Smooth muscle cell (in vitro differentiated cells): ENCODE measurements around the gene MPP3. TPM values are rescaled to one million over a fixed set of nuclear protein-coding genes. Genes with fewer than 3 reads are reported as not detected.

Experiments used
- DNase-seq: peaks from one replicate; lab custom pipeline; 2025; ENCODE audit not compliant: unreplicated experiment; lab: John Stamatoyannopoulos, UW
- H2AFZ ChIP-seq: fragments of 200-600 bp; sonication (generic); 2 replicates; pipeline ENCODE4 v1.6.0; 2016; ENCODE audit warnings: antibody characterized with exemption, low read depth, mild to moderate bottlenecking
- H3F3A ChIP-seq: fragments of 200-600 bp; sonication (generic); 2 replicates; pipeline ENCODE4 v1.6.0; 2017; ENCODE audit warnings: antibody characterized with exemption, low read depth
- H3K27ac ChIP-seq: fragments of 200-600 bp; sonication (generic); 2 replicates; pipeline ENCODE4 v1.5.1; 2016; ENCODE audit warnings: low read depth, mild to moderate bottlenecking
- H3K27me3 ChIP-seq: fragments of 200-600 bp; sonication (generic); 2 replicates; pipeline ENCODE4 v1.6.1; 2016; ENCODE audit warnings: low read depth, mild to moderate bottlenecking
- H3K36me3 ChIP-seq: fragments of 200-600 bp; sonication (generic); 2 replicates; pipeline ENCODE4 v1.5.1; 2016; ENCODE audit warnings: low read depth
- H3K4me1 ChIP-seq: fragments of 200-600 bp; sonication (generic); 2 replicates; pipeline ENCODE4 v1.5.1; 2016; ENCODE audit warnings: low read depth
- H3K4me2 ChIP-seq: fragments of 200-600 bp; sonication (generic); 2 replicates; pipeline ENCODE4 v1.6.0; 2016; ENCODE audit warnings: mild to moderate bottlenecking
- H3K4me3 ChIP-seq: fragments of 200-600 bp; sonication (generic); 2 replicates; pipeline ENCODE4 v1.5.1; 2016; ENCODE audit warnings: mild to moderate bottlenecking
- H3K79me2 ChIP-seq: fragments of 200-600 bp; sonication (generic); 2 replicates; pipeline ENCODE4 v1.6.0; 2016; ENCODE audit warnings: low read depth, mild to moderate bottlenecking
- H3K9ac ChIP-seq: fragments of 200-600 bp; sonication (generic); 2 replicates; pipeline ENCODE4 v1.6.0; 2016; ENCODE audit warnings: low read depth
- H3K9me3 ChIP-seq: fragments of 200-600 bp; sonication (generic); replicated peaks from 2 replicates; pipeline ENCODE4 v1.5.1; 2016; ENCODE audit warnings: low read depth
- H4K20me1 ChIP-seq: fragments of 200-600 bp; sonication (generic); 2 replicates; pipeline ENCODE4 v1.6.0; 2016; ENCODE audit warnings: low read depth
- WGBS: methylation state at CpG from one replicate; pipeline ENCODE4 v1.1.7; 2016; ENCODE audit warnings: low lambda C conversion rate; 5-methylcytosine and 5-hydroxymethylcytosine counted together
- polyA plus RNA-seq: library from polyadenylated mRNA; unstranded; fragments of >200 nt; fragmentation: Nextera tagmentation; extraction: Ambion mirVana; gene quantifications from 2 replicates; pipeline ENCODE4 v1.2.1, GENCODE V29; 2016
- total RNA-seq: library from RNA; depleted of rRNA; stranded (reverse); fragments of >200 nt; gene quantifications from 2 replicates; pipeline ENCODE4 v1.2.3, GENCODE V29; 2014
- TF ChIP-seq, protein P1 (sequence below): fragments of 200-600 bp; sonication (generic); IDR thresholded peaks from 2 replicates; pipeline ENCODE4 v1.5.1; 2017; ENCODE audit warnings: borderline replicate concordance, mild to moderate bottlenecking, antibody characterized with exemption; ENCODE audit not compliant: insufficient read depth, poor library complexity, severe bottlenecking

MPP3 gene
- total and polyA plus RNA-seq, 2 experiments from 2014 or later: 6.7 to 8.1 TPM

DNA sequence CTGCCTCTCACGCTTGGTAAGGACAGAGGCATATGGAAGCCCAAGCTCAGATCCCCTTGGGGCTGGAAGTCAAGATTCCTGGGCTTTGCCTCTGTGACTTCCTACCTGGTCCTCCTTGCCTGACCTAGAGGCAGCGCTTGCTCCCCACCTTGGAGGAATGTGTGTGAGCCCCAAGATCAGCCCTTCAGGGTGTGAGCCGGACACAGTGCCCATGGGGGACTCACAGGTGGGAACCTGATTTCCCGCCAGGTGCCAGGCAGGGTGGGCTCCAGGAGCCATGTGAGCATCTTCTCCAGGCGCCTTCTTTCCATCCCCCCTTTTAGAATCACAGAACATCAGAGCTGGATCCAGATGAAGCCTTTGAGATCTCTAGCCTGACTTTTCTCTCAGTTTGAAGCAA, 24.2 kb upstream of the MPP3 start:
- Histone ChIP-seq H3K27me3 (peaks cover 6% of the 10 kb centered on the region), H3K36me3 (no peaks in the 10 kb centered on the region), H3K4me2 (no peak overlapping the region), H3K4me3 (no peak overlapping the region), H3K9me3 (no peaks in the 10 kb centered on the region), H4K20me1 (no peaks in the 10 kb centered on the region), H2AFZ (no peak overlapping the region), H3K9ac (no peak overlapping the region), H3F3A (no peaks in the 10 kb centered on the region), H3K79me2 (no peaks in the 10 kb centered on the region), H3K4me1 (no peaks in the 10 kb centered on the region), H3K27ac (no peak overlapping the region)
- 97% methylated on average over 5 of the region's 5 CpGs for WGBS
- TF ChIP-seq, protein P1, sequence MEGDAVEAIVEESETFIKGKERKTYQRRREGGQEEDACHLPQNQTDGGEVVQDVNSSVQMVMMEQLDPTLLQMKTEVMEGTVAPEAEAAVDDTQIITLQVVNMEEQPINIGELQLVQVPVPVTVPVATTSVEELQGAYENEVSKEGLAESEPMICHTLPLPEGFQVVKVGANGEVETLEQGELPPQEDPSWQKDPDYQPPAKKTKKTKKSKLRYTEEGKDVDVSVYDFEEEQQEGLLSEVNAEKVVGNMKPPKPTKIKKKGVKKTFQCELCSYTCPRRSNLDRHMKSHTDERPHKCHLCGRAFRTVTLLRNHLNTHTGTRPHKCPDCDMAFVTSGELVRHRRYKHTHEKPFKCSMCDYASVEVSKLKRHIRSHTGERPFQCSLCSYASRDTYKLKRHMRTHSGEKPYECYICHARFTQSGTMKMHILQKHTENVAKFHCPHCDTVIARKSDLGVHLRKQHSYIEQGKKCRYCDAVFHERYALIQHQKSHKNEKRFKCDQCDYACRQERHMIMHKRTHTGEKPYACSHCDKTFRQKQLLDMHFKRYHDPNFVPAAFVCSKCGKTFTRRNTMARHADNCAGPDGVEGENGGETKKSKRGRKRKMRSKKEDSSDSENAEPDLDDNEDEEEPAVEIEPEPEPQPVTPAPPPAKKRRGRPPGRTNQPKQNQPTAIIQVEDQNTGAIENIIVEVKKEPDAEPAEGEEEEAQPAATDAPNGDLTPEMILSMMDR: no peak
- no peak for DNase-seq

GRCh38 chr17:43856141-43856540, 23.2 kb upstream of the MPP3 start:
- H3K36me3 ChIP-seq: no peaks in the 10 kb centered on the region
- TF ChIP-seq, protein P1: no peak
- H3K4me3 ChIP-seq: no peak overlapping the region
- no peaks in the 10 kb centered on the region for H3K4me1 ChIP-seq
- H3K9ac ChIP-seq: no peak overlapping the region
- no peaks in the 10 kb centered on the region for H3K79me2 ChIP-seq
- H3K27ac ChIP-seq: no peak overlapping the region
- no peaks in the 10 kb centered on the region for H3K9me3 ChIP-seq
- no peak for DNase-seq
- H3F3A ChIP-seq: no peaks in the 10 kb centered on the region
- H2AFZ ChIP-seq: no peak overlapping the region
- no peaks in the 10 kb centered on the region for H4K20me1 ChIP-seq
- no peak overlapping the region for H3K4me2 ChIP-seq
- H3K27me3 ChIP-seq: peaks cover 6% of the 10 kb centered on the region
- 67% methylated on average over 3 of the region's 3 CpGs for WGBS

- Histone ChIP-seq H3K9me3 (no peaks in the 10 kb centered on the region), H3K27ac (no peak overlapping the region), H3F3A (no peaks in the 10 kb centered on the region), H3K4me3 (no peak overlapping the region), H4K20me1 (no peaks in the 10 kb centered on the region), H3K79me2 (no peaks in the 10 kb centered on the region), H3K9ac (no peak overlapping the region), H3K36me3 (no peaks in the 10 kb centered on the region), H2AFZ (no peak overlapping the region), H3K27me3 (peaks cover 6% of the 10 kb centered on the region), H3K4me1 (no peaks in the 10 kb centered on the region), H3K4me2 (no peak overlapping the region)
- TF ChIP-seq, protein P1: no peak
- no peak for DNase-seq
- WGBS: 91% methylated on average over 9 of the region's 9 CpGs
Observed at GRCh38 chr17:43855061-43855460, 22.1 kb upstream of the MPP3 start.

GRCh38 chr17:43854498-43854897, 21.6 kb upstream of the MPP3 start:
- H3K27ac ChIP-seq: no peak overlapping the region
- no peaks in the 10 kb centered on the region for H3K4me1 ChIP-seq
- H3K79me2 ChIP-seq: no peaks in the 10 kb centered on the region
- no peak overlapping the region for H3K4me2 ChIP-seq
- TF ChIP-seq, protein P1: no peak
- no peaks in the 10 kb centered on the region for H3F3A ChIP-seq
- H3K9ac ChIP-seq: no peak overlapping the region
- no peaks in the 10 kb centered on the region for H4K20me1 ChIP-seq
- no peak overlapping the region for H3K4me3 ChIP-seq
- 84% methylated on average over 8 of the region's 8 CpGs for WGBS
- H2AFZ ChIP-seq: no peak overlapping the region
- peaks cover 6% of the 10 kb centered on the region for H3K27me3 ChIP-seq
- H3K36me3 ChIP-seq: no peaks in the 10 kb centered on the region
- no peaks in the 10 kb centered on the region for H3K9me3 ChIP-seq
- no peak for DNase-seq
